BLaER1 treated with 17β-estradiol and CSF1 and Interleukin-3, amounts not matched to agents 10 nM and 100 nM (cell line): ENCODE data around the gene NELL1.

Experiments used
- H3K27ac ChIP-seq, 11 experiments: shearing (Covaris generic); formaldehyde crosslinking; 2 replicates each; pipeline ENCODE4 v1.8.1; 2022
- H3K27me3 ChIP-seq, 11 experiments: shearing (Covaris generic); formaldehyde crosslinking; 2 replicates each; pipeline ENCODE4 v1.8.1; 2022
- H3K36me3 ChIP-seq, 11 experiments: shearing (Covaris generic); formaldehyde crosslinking; 2 replicates each; pipeline ENCODE4 v1.8.1; 2022
- H3K4me1 ChIP-seq, 10 experiments: shearing (Covaris generic); formaldehyde crosslinking; 2 replicates each; pipeline ENCODE4 v1.8.1; 2022
- H3K4me2 ChIP-seq, 11 experiments: shearing (Covaris generic); formaldehyde crosslinking; 2 replicates each; pipeline ENCODE4 v1.8.1; 2022
- H3K4me3 ChIP-seq, 10 experiments: shearing (Covaris generic); formaldehyde crosslinking; 2 replicates each; pipeline ENCODE4 v1.8.1; 2022
- H3K9ac ChIP-seq, 11 experiments: shearing (Covaris generic); formaldehyde crosslinking; 2 replicates each; pipeline ENCODE4 v1.8.1; 2022
- H3K9me3 ChIP-seq, 11 experiments: shearing (Covaris generic); formaldehyde crosslinking; replicated peaks in 1 of 11; 2 replicates each; pipeline ENCODE4 v1.8.1; 2022
- H4K20me1 ChIP-seq, 11 experiments: shearing (Covaris generic); formaldehyde crosslinking; 2 replicates each; pipeline ENCODE4 v1.8.1; 2022
- Cebpa-rat ChIP-seq, 11 experiments: shearing (Covaris generic); IDR thresholded peaks; 2 replicates each; pipeline ENCODE4 v1.8.1; 2022

The NELL1 gene

DNA sequence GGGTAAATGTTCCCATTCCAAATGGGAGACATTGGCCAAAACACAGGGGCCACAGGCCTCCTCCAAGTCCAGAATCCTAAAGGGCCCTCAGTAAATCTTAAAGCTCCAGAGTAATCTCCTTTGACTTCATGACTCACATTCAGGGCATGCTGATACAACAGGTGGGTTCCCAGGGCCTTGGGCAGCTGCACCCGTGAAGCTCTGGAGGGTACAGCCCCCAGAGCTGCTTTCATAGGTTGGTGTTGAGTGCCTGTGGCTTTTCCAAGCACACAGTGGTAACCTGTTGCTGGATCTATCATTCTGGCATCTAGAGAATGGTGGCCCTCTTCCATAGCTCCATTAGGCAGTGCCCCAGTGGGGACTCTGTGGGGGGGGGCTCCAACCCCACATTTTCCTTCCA, 54.0 kb downstream of the NELL1 start:
- TF ChIP-seq Cebpa-rat (IDR thresholded peaks at IDR 0.05), result no peak
- H3K4me3 ChIP-seq, result no peak overlapping the region
- no peak overlapping the region for H3K9ac ChIP-seq
- H4K20me1 ChIP-seq, result no peaks in the 10 kb centered on the region
- H3K27me3 ChIP-seq, result no peaks in the 10 kb centered on the region
- no peak overlapping the region for H3K4me2 ChIP-seq
- H3K4me1 ChIP-seq, result no peaks in the 10 kb centered on the region
- H3K27ac ChIP-seq, result no peak overlapping the region
- H3K9me3 ChIP-seq, result peaks cover 25 to 35% (median 30%) of the 10 kb centered on the region in 11 experiments
- peaks cover 0 to 11% (median 0%) of the 10 kb centered on the region in 11 experiments; a peak in 1 of 22 replicates for H3K36me3 ChIP-seq

DNA sequence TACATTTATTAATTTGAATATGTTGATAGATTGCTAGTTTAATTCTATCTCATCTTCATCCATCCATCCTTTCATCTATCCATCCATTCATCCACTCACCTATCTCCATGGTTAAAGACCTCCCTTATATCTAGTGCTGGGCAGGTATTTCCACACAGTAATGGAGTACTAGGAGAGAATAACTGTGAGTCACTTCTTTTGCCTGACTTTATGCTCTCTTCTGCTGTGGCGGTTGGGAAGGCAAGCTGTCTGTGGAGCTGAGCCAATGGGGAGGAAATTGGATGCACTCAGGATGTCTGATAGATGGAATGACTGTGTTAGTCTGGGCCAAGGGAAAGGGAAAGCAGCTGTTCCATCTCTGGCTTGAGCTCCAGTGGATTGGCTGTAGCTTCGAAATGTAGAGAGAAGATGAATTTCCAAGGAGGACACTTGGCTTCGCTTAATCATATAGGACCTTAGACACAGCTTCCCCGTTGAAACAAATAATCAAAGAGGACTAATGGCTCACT, 60.3 kb downstream of the NELL1 start:
- H3K4me3 ChIP-seq, result no peak overlapping the region
- H3K27ac ChIP-seq, result no peak overlapping the region
- H3K9me3 ChIP-seq, result peaks cover 20 to 29% (median 25%) of the 10 kb centered on the region in 11 experiments
- no peak overlapping the region for H3K9ac ChIP-seq
- H3K27me3 ChIP-seq, result no peaks in the 10 kb centered on the region
- TF ChIP-seq Cebpa-rat (IDR thresholded peaks at IDR 0.05), result no peak
- H3K4me1 ChIP-seq, result no peaks in the 10 kb centered on the region
- H3K4me2 ChIP-seq, result no peak overlapping the region
- H4K20me1 ChIP-seq, result no peaks in the 10 kb centered on the region
- peaks cover 0 to 11% (median 0%) of the 10 kb centered on the region in 11 experiments; a peak in 1 of 22 replicates for H3K36me3 ChIP-seq

DNA sequence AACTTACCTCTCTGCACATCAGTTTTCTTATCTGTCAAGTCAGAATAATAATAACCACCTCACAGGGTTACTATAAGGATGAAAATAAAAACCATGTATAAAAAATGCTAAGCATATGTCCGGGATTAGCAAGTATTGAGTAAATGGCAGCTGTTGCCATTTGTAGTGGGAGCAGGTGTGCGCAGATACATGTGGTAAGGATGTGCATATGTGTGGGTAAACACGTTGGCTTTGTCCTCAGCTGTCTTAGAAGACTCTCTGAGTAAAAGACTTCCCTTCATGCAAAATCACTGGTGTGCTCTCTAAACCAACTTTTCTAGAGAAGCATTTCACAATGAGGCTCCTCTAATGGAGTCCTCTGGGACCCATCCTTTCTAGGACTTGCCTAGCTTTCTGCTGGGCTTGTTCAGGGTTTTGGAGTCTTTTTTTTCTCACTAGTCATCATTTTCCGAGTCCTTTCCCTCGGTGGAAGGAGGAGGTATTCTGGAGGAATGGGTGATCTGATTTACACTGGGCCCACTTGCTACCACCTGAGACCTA, 62.4 kb downstream of the NELL1 start:
- TF ChIP-seq Cebpa-rat (IDR thresholded peaks at IDR 0.05), result no peak
- H3K27me3 ChIP-seq, result no peaks in the 10 kb centered on the region
- H3K4me3 ChIP-seq, result no peak overlapping the region
- H3K27ac ChIP-seq, result no peak overlapping the region
- H3K9me3 ChIP-seq, result peaks cover 16 to 25% (median 22%) of the 10 kb centered on the region in 11 experiments
- H3K9ac ChIP-seq, result no peak overlapping the region
- no peaks in the 10 kb centered on the region for H3K36me3 ChIP-seq
- H3K4me1 ChIP-seq, result no peaks in the 10 kb centered on the region
- no peaks in the 10 kb centered on the region for H4K20me1 ChIP-seq
- H3K4me2 ChIP-seq, result no peak overlapping the region

DNA sequence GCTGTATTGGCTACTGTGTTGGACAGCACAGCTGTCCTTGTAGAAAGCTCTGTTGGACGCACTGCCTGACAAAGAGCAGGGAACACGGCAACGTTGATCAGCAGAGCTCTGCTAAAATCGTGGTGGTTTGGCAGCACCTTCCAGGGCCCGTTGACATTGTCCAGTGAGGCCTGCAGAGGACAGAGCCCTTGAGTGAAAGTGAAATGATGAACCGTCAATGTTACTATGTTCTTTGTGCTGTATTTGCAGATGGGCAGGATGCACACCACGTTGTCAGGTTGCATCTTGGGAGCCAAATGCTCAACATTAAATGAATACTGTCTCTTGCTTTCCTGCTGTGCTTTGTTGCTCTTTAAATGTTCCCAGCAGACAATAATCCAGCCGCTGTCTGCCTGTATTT, 69.7 kb downstream of the NELL1 start:
- H3K4me1 ChIP-seq, result peaks cover 0 to 21% (median 16%) of the 10 kb centered on the region in 10 experiments; a peak in 18 of 20 replicates
- no peak overlapping the region for H3K4me3 ChIP-seq
- no peaks in the 10 kb centered on the region for H4K20me1 ChIP-seq
- H3K27ac ChIP-seq, result no peak overlapping the region
- no peak overlapping the region for H3K9ac ChIP-seq
- H3K27me3 ChIP-seq, result no peaks in the 10 kb centered on the region
- H3K4me2 ChIP-seq, result no peak overlapping the region
- TF ChIP-seq Cebpa-rat (IDR thresholded peaks at IDR 0.05), result no peak
- no peaks in the 10 kb centered on the region for H3K36me3 ChIP-seq
- peaks cover 13 to 22% (median 18%) of the 10 kb centered on the region in 11 experiments for H3K9me3 ChIP-seq

DNA sequence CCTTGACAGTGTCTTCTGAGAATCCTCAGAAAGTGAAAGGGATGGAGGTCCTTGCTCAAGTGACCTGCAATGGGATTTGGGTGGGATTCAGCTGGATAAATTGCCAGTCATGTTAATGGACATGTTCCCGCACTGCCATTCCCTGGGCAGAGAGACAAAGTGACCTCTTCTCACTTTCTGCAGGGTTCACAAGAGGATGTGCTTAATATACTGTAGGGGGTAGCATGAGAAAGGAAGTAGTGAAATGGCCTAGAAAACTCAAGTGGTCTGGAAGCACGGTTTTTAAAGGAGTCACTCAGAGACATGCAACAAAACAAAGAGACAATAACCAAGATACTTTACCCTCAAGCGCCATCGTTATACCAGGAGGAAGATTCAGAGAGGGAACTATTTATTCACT, 70.2 kb downstream of the NELL1 start:
- Histone ChIP-seq H3K4me1 (peaks cover 0 to 21% (median 16%) of the 10 kb centered on the region in 10 experiments; a peak in 18 of 20 replicates), H4K20me1 (no peaks in the 10 kb centered on the region), H3K9me3 (peaks cover 9 to 17% (median 14%) of the 10 kb centered on the region in 11 experiments), H3K4me2 (no peak overlapping the region), H3K27me3 (no peaks in the 10 kb centered on the region), H3K4me3 (no peak overlapping the region), H3K9ac (no peak overlapping the region), H3K36me3 (no peaks in the 10 kb centered on the region), H3K27ac (no peak overlapping the region)
- TF ChIP-seq Cebpa-rat (IDR thresholded peaks at IDR 0.05), result no peak

DNA sequence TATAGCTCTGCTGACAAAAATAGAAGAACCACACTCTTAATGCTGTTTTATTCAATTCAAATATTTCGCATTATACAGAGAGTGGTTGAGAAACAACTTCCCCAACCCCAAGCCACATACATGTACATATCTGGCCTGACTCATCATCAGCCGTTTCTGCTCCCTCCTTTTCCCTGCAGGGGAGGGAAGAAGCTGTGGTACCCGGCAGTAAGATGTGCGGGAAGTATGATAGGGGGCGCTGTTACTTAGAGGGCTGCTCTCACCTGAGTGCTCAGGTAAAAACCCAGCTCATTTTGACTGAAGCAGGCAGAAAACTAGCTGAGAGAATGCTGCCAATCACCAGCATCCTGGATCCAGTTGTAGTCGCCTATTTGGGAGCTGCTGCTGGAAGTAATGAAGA, 85.5 kb downstream of the NELL1 start:
- H3K27me3 ChIP-seq, result no peaks in the 10 kb centered on the region
- H3K36me3 ChIP-seq, result no peaks in the 10 kb centered on the region
- H3K4me2 ChIP-seq, result no peak overlapping the region
- H3K4me3 ChIP-seq, result no peak overlapping the region
- TF ChIP-seq Cebpa-rat (IDR thresholded peaks at IDR 0.05), result no peak
- H3K9ac ChIP-seq, result no peak overlapping the region
- H3K4me1 ChIP-seq, result no peaks in the 10 kb centered on the region; a peak in 2 of 20 replicates
- H3K27ac ChIP-seq, result no peak overlapping the region
- no peaks in the 10 kb centered on the region for H4K20me1 ChIP-seq
- H3K9me3 ChIP-seq, result no peaks in the 10 kb centered on the region

DNA sequence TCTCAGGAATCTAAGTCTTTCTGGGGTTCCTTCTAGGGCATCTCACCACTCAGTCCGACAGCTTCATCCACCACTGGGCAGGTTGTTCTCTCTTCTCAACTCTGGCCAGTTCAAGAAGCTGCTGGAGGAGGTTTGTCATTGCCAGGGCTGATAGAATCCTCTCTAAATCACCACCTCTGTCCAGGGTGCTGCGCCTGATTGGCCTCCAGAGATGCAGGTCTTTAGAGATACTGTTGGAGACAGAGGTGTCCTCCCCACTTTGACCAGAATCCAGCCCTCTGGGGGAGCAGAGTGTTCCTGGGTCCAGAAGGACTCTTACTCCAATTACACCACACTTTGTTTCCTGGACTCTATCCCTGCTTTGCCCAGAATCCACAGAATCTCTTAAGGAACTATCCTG, 90.2 kb downstream of the NELL1 start:
- Histone ChIP-seq H3K9ac (no peak overlapping the region), H3K4me3 (no peak overlapping the region), H3K27ac (no peak overlapping the region), H4K20me1 (no peaks in the 10 kb centered on the region), H3K36me3 (no peaks in the 10 kb centered on the region), H3K4me1 (peaks cover 0 to 6% (median 0%) of the 10 kb centered on the region in 10 experiments; a peak in 3 of 20 replicates), H3K27me3 (no peaks in the 10 kb centered on the region), H3K4me2 (no peak overlapping the region), H3K9me3 (no peaks in the 10 kb centered on the region)
- TF ChIP-seq Cebpa-rat (IDR thresholded peaks at IDR 0.05), result no peak

DNA sequence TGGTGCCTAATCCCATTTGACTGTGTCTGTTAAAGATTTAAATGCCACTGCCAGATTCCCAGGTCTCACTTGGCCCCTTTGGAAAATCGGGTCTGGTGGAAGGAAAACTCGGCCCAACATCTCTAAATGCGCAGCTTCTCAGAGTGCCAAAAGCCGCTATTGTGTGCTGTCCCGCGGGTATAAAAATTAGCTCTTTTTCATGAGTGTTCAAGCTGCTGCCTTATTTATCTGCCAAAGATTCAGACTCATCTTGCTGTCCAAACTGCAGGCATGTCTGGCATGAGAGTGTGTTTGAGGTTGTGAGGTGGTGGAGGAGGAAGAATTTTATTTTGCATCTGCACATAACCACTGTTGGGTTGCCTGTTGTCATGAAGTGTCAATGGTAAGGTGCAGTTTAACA, 91.4 kb downstream of the NELL1 start:
- no peak for TF ChIP-seq Cebpa-rat (IDR thresholded peaks at IDR 0.05)
- H3K27ac ChIP-seq, result no peak overlapping the region
- H3K9ac ChIP-seq, result no peak overlapping the region
- no peaks in the 10 kb centered on the region for H3K27me3 ChIP-seq
- no peaks in the 10 kb centered on the region for H3K9me3 ChIP-seq
- no peak overlapping the region for H3K4me3 ChIP-seq
- H3K4me1 ChIP-seq, result peaks cover 0 to 6% (median 0%) of the 10 kb centered on the region in 10 experiments; a peak in 3 of 20 replicates
- no peaks in the 10 kb centered on the region for H4K20me1 ChIP-seq
- H3K36me3 ChIP-seq, result no peaks in the 10 kb centered on the region
- H3K4me2 ChIP-seq, result no peak overlapping the region

DNA sequence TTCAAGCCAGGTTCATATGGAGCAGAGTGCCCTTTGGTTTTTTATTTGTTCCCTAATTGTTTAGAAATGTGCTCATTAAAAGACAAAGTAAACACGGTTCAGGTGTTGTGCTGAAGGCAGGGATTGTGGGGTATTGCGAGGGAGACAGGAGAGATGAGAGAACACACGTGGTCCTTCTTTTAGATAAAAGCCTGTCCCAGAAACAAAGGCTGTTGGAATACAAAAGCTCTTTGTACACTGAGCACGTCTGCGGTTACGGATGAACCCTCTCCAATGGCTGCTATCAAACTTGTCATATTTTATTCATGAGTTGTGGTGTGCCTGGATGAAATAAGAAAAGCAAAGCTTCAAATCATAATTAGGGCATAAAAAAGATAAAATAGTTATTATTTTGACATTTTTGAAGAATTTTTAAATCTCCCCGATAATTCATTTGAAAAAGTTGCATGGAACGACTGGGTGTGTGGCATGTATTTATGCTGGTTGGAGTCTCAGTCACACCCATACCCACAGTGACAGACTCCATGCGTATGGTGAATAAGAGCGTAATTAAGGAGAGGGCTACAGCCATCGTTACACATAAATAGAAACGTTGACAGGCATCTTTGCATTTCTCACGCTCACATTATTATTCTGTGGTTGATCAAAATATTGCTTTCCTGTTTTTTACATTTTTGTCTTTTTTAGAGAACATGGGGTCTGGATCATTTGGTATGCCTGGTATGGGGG, 92.9 kb downstream of the NELL1 start:
- peaks cover 0 to 12% (median 4%) of the 10 kb centered on the region in 11 experiments; a peak in 6 of 22 replicates for H3K9me3 ChIP-seq
- no peak overlapping the region for H3K9ac ChIP-seq
- H4K20me1 ChIP-seq, result no peaks in the 10 kb centered on the region
- no peaks in the 10 kb centered on the region for H3K36me3 ChIP-seq
- H3K27me3 ChIP-seq, result no peaks in the 10 kb centered on the region
- H3K4me3 ChIP-seq, result no peak overlapping the region
- no peak for TF ChIP-seq Cebpa-rat (IDR thresholded peaks at IDR 0.05)
- no peak overlapping the region for H3K27ac ChIP-seq
- H3K4me1 ChIP-seq, result peaks cover 0 to 6% (median 0%) of the 10 kb centered on the region in 10 experiments; a peak in 3 of 20 replicates
- H3K4me2 ChIP-seq, result peak overlapping the region in 5 of 11 experiments; percentile 0 to 22 (median 16); a peak in 6 of 22 replicates
